Activated naive CD4-positive, alpha-beta T cell treated with anti-CD3 and anti-CD28 coated beads for 36 hours (primary cell): ENCODE results near the gene ARSK. TPM values are rescaled to one million over a fixed set of nuclear protein-coding genes. Genes with fewer than 3 reads are reported as not detected.

Experiments used
- total RNA-seq, 2 experiments: library from RNA; stranded (reverse); gene quantifications; one replicate each; pipeline ENCODE4 v1.2.3, GENCODE V29; 2021

The ARSK gene
- total RNA-seq, 2 experiments from 2014 or later: 4.5 to 5.1 TPM

Other genes starting within 250 kb of the ARSK start
- gene FAM81B, start 163.7 kb upstream of the ARSK start, total RNA-seq: not detected
- 10 to 100 TPM; 67.4 to 69.5 TPM for gene SKIC3, start 124 bp upstream of the ARSK start, total RNA-seq
- under 1 TPM; 0.64 to 0.94 TPM for gene GPR150, start 65.0 kb downstream of the ARSK start, total RNA-seq
- gene RFESD, start 91.7 kb downstream of the ARSK start, total RNA-seq: 1 to 10 TPM; 9.1 to 9.7 TPM
- not detected for gene SPATA9, start 127.9 kb downstream of the ARSK start, total RNA-seq
- gene RHOBTB3, start 176.2 kb downstream of the ARSK start, total RNA-seq: 1 to 10 TPM; 1.5 to 2.4 TPM